ENCODE results near the gene GPBP1L1.
"Not testable (repeated sequence)": the region's sequence is repeated elsewhere in the genome, so short reads cannot be mapped to it uniquely, and the experiment has no call there.

DNA sequence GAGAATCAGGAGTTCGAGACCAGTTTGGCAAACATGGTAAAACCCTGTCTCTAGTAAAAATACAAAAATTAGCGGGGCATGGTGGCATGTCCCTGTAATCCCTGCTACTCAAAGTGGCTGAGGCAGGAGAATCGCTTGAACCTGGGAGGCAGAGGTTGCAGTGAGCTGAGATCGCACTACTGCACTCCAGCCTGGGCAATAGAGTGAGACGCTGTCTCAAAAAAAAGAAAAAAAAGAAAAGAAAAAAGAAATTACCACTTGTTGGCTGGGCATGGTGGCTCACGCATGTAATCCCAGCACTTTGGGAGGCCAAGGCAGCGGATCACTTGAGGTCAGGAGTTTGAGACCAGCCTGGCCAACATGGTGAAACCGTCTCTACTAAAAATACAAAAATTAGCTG lies 89.6 kb downstream of the GPBP1L1 start:
- TF ChIP-seq MYC (IDR thresholded peaks at IDR 0.05; ENCODE audit: low read depth, low read length); POLR2A (IDR thresholded peaks at IDR 0.05; ENCODE audit: extremely low read depth, insufficient read length): not testable (repeated sequence)

All from NB4 (cell line).